ENCODE results near the gene SALL2. TPM values are rescaled to one million over a fixed set of nuclear protein-coding genes. Genes with fewer than 3 reads are reported as not detected.

Gene SALL2
- total and polyA plus RNA-seq, 2 of the 8 experiments (the other 6 are each of a cell fraction or from before 2014, with no cell fraction given), result 310 to 360 TPM

DNA sequence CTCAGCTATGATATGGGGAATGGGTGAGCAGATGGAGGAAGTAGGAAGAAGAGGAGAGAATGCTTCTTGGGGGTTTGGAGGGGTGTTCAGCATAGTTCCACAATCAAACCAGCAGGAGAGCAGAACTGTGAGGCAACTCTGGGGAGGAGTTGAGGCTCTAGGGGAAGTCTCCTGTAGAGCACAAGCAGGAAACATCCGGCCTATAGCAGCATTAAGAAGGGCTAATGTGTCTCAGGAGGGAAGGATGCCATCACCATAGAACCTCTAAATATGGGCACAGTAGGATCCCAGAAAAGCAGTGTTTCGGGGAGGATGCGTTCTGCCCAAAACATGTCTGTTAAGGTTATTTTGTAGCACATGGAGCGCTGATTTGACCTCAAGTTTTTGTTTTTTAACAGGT is 8.4 kb upstream of the SALL2 start:
- Histone ChIP-seq H2BK20ac (ENCODE audit: low read length) (no peak overlapping the region), H3K36me3 (ENCODE audit: control insufficient read depth in 2 of 4, insufficient read depth in 4 of 4, low read length in 3 of 4) (peaks cover 0 to 13% (median 0%) of the 10 kb centered on the region in 4 experiments; a peak in 1 of 8 replicates), H3K9me3 (ENCODE audit: insufficient read depth in 2 of 2, low read depth in 1 of 2, low read length in 1 of 2) (no peaks in the 10 kb centered on the region), H2AFZ (ENCODE audit: low read length) (no peak overlapping the region), H2BK15ac (ENCODE audit: low read length) (no peak overlapping the region), H4K5ac (ENCODE audit: insufficient read length, low read depth, low read length) (peak overlapping the region; percentile 2), H3K4me1 (replicated peaks in 1 of 4; ENCODE audit: control insufficient read depth in 3 of 4, insufficient read depth in 4 of 4, low read length in 3 of 4) (peaks cover 2 to 30% (median 20%) of the 10 kb centered on the region in 4 experiments; a peak in 6 of 7 replicates), H3K27me3 (replicated peaks in 1 of 4; ENCODE audit: control insufficient read depth in 3 of 4, extremely low read depth in 1 of 4, insufficient read depth in 3 of 4, low read length in 3 of 4) (no peaks in the 10 kb centered on the region), H3K9ac (replicated peaks in 1 of 4; ENCODE audit: extremely low read depth in 1 of 4, low read depth in 3 of 4, low read length in 3 of 4) (peak overlapping the region; percentile 39 to 91 (median 64)), H3K4me2 (ENCODE audit: insufficient read depth in 1 of 2, low read depth in 2 of 2, low read length in 2 of 2) (peak overlapping the region; percentile 74 to 94), H2BK5ac (ENCODE audit: low read depth, low read length) (peak overlapping the region; percentile 95; the same call in 1 of the 2 replicates), H2BK12ac (ENCODE audit: low read depth, low read length) (peak overlapping the region; percentile 0; the same call in 1 of the 2 replicates), H4K8ac (ENCODE audit: extremely low read depth, insufficient read depth, low read length) (no peak overlapping the region), H3K79me2 (ENCODE audit: control insufficient read depth in 1 of 2, insufficient read depth in 2 of 2, low read length in 2 of 2) (peaks cover 37 to 86% of the 10 kb centered on the region in 2 experiments), H3K27ac (ENCODE audit: low read depth, low read length) (peak overlapping the region; percentile 76), H3K4me3 (ENCODE audit: extremely low read depth in 1 of 4, insufficient read depth in 2 of 4, low read depth in 3 of 4, low read length in 4 of 4) (peak overlapping the region; percentile 87 to 96 (median 92)), H3K18ac (ENCODE audit: extremely low read depth, low read length) (no peak overlapping the region; the same call in 1 of the 2 replicates), H3K79me1 (ENCODE audit: low read depth, low read length) (0 out of 2 replicates have a peak, but pooled peaks cover 4% of the 10 kb centered on the region), H3K23me2 (ENCODE audit: low read depth, low read length) (peaks cover 7% of the 10 kb centered on the region), H2AK5ac (ENCODE audit: low read depth, low read length) (no peak overlapping the region), H3K14ac (ENCODE audit: insufficient read length) (no peak overlapping the region), H3K56ac (replicated peaks; ENCODE audit: insufficient read length, low read depth, low read length) (peak overlapping the region; percentile 77), H3K4ac (replicated peaks; ENCODE audit: insufficient read length, low read depth, low read length) (peak overlapping the region; percentile 25), H2BK120ac (replicated peaks; ENCODE audit: low read depth, low read length) (peak overlapping the region; percentile 72), H3K23ac (ENCODE audit: insufficient read length) (no peak overlapping the region), H4K91ac (replicated peaks; ENCODE audit: insufficient read length, low read length) (no peak overlapping the region), H4K20me1 (replicated peaks in 1 of 2; ENCODE audit: control insufficient read depth in 1 of 2, insufficient read depth in 2 of 2, low read length in 2 of 2) (no peaks in the 10 kb centered on the region)
- CTCF ChIA-PET (ENCODE audit: partially characterized antibody), result interaction anchor here (0.6 to 2.5 kb wide), 9 partner anchors 9 to 64 kb away, joined by 3 to 11 read pairs (median 4); partner anchors contain the start of gene SALL2
- POLR2A ChIA-PET (ENCODE audit: partially characterized antibody), result interaction anchor here (0.9 to 32.5 kb wide), 9 partner anchors 8 to 226 kb away, joined by 3 to 769 read pairs (median 3); partner anchors contain the start of genes METTL3 and SALL2
- peak; percentile 98 for FAIRE-seq
- DNase-seq (ENCODE audit: low read depth in 1 of 2, low spot score in 2 of 2), result no peak
- 2% methylated on average over 4 of the region's 4 CpGs; no CpG with 5 or more reads in 1 of the 2 experiments for WGBS, 2 experiments (ENCODE audit: extremely low coverage in 1 of 2, insufficient coverage in 1 of 2, insufficient read length in 1 of 2, insufficient replicate concordance in 2 of 2, low coverage in 1 of 2, low lambda C conversion rate in 2 of 2, missing lambda C conversion rate in 1 of 2)
- TF ChIP-seq ZNF274 (IDR thresholded peaks at IDR 0.05; ENCODE audit: borderline replicate concordance, extremely low read depth, low read length), result no peak
